Calu3 (cell line): Measurements from ENCODE around the gene WAPL. TPM values are rescaled to one million over a fixed set of nuclear protein-coding genes. Genes with fewer than 3 reads are reported as not detected.
A peak's percentile ranks its signal among the peaks of the same experiment; 100 is the strongest.

ENCODE experiments used
- BruUV-seq: library from RNA; stranded (reverse); fragments of 400-500 nt; replicated peaks from 2 replicates; lab custom pipeline; 2021; lab: Mats Ljungman, UMichigan
- CTCF ChIA-PET: fragments of 300-600 bp; sonication (Branson Sonifier 250); formaldehyde crosslinking; loops from one replicate; lab custom pipeline; 2022; ENCODE audit warnings: antibody characterized with exemption; lab: Charles Lee
- DNase-seq: peaks from one replicate; pipeline ENCODE4 v3.0.0; 2022
- H3K27ac Mint-ChIP-seq: one replicate; pipeline ENCODE4 v1.8.0; 2022; ENCODE audit warnings: mixed read lengths; ENCODE audit not compliant: unreplicated experiment
- H3K27me3 Mint-ChIP-seq: one replicate; pipeline ENCODE4 v1.8.0; 2022; ENCODE audit warnings: mixed read lengths; ENCODE audit not compliant: unreplicated experiment
- H3K36me3 Mint-ChIP-seq: one replicate; pipeline ENCODE4 v1.8.0; 2022; ENCODE audit warnings: mild to moderate bottlenecking, moderate library complexity, mixed read lengths; ENCODE audit not compliant: insufficient read depth, unreplicated experiment
- H3K4me1 Mint-ChIP-seq: one replicate; pipeline ENCODE4 v1.8.0; 2022; ENCODE audit warnings: mild to moderate bottlenecking, low read depth, mixed read lengths; ENCODE audit not compliant: unreplicated experiment
- H3K4me3 Mint-ChIP-seq: one replicate; pipeline ENCODE4 v1.8.0; 2022; ENCODE audit warnings: mild to moderate bottlenecking, low read depth, moderate library complexity, mixed read lengths; ENCODE audit not compliant: unreplicated experiment
- H3K9me3 Mint-ChIP-seq: one replicate; pipeline ENCODE4 v1.8.0; 2022; ENCODE audit warnings: low read depth, mixed read lengths; ENCODE audit not compliant: unreplicated experiment
- intact Hi-C: fragments of 100-400 bp; cut with micrococcal nuclease; formaldehyde crosslinking; loops from one replicate; pipeline ENCODE4 v1.10.0; 2022; ENCODE audit not compliant: unreplicated experiment
- total RNA-seq: library from RNA; stranded (reverse); gene quantifications from 2 replicates; pipeline ENCODE4 v1.2.3, GENCODE V29; 2022
- TF ChIP-seq, protein P1 (sequence below): fragments of 200-600 bp; IDR thresholded peaks from one replicate; pipeline ENCODE4 v1.8.0; 2022; ENCODE audit warnings: antibody characterized with exemption; ENCODE audit not compliant: unreplicated experiment

WAPL gene
- total RNA-seq, 1 experiment from 2014 or later: 27.0 TPM

DNA sequence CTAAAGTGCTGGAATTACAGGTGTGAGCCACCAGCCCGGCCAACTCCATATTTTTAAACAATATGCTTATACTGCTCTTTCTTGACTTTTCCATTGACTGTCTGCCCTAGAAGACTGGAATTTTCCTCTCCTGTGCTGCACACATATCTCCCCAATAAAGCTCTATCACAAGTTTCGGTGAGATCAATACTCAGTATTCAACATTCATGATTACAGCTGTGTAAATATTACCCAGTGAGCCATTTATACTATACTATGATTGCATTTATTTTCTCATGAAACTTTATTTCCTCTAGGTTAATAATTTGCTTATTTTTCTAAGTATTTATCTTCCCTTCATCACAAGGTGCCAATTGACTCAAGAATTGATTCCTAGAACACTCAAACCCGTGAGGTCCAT, 106.5 kb downstream of the WAPL start:
- no TSS peak for BruUV-seq
- CTCF ChIA-PET: interaction anchor here (0.5 to 0.9 kb wide), 2 partner anchors 25 to 37 kb away, joined by 3 read pairs; no protein-coding TSS in a partner anchor
- no peak for DNase-seq
- TF ChIP-seq, protein P1, sequence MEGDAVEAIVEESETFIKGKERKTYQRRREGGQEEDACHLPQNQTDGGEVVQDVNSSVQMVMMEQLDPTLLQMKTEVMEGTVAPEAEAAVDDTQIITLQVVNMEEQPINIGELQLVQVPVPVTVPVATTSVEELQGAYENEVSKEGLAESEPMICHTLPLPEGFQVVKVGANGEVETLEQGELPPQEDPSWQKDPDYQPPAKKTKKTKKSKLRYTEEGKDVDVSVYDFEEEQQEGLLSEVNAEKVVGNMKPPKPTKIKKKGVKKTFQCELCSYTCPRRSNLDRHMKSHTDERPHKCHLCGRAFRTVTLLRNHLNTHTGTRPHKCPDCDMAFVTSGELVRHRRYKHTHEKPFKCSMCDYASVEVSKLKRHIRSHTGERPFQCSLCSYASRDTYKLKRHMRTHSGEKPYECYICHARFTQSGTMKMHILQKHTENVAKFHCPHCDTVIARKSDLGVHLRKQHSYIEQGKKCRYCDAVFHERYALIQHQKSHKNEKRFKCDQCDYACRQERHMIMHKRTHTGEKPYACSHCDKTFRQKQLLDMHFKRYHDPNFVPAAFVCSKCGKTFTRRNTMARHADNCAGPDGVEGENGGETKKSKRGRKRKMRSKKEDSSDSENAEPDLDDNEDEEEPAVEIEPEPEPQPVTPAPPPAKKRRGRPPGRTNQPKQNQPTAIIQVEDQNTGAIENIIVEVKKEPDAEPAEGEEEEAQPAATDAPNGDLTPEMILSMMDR: no peak
- Mint-ChIP-seq H3K4me1 (peaks cover 26% of the 10 kb centered on the region), H3K36me3 (peaks cover 12% of the 10 kb centered on the region), H3K27me3 (no peaks in the 10 kb centered on the region), H3K4me3 (peak overlapping the region; percentile 39), H3K9me3 (peaks cover 2% of the 10 kb centered on the region), H3K27ac (peak overlapping the region; percentile 87)
- intact Hi-C loops: no loop called here

DNA sequence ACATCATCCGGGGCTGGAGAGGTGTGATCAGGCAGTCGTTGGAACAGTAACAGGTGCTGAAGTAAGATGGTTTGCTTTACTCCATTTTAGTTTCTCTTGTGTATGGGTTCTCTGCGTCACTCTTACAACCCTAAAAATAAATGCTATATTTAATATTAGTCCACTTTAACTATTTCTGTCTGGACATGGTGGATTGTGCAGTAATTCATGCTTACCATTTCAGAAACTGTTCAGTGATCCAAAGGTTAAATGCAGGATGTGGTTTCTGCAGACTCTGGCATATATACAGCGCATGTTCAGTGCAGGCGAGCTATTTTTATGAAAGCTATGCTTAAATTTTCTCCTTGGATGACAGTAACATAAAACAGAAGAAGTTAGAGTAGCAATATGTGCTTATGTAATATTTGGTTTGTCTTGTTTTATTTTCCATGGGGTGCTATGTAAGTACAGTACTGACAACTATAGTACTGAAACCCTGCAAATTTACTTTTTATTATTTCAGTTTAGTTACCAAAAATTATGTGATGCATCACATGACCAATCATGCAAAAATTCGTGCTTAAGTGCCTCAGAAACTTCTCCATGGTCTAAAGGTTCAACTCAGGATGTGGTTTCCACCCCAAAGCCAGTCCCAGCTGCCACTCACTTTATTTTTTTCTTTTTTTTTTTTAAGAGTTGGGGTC, 108.4 kb downstream of the WAPL start:
- no TSS peak for BruUV-seq
- H3K9me3 Mint-ChIP-seq: peaks cover 2% of the 10 kb centered on the region
- TF ChIP-seq, protein P1: no peak
- H3K4me1 Mint-ChIP-seq: peaks cover 26% of the 10 kb centered on the region
- H3K4me3 Mint-ChIP-seq: no peak overlapping the region
- H3K27me3 Mint-ChIP-seq: no peaks in the 10 kb centered on the region
- H3K27ac Mint-ChIP-seq: no peak overlapping the region
- CTCF ChIA-PET: interaction anchor here (1.2 kb wide), 1 partner anchor 171 kb away, joined by 4 read pairs; no protein-coding TSS in a partner anchor
- H3K36me3 Mint-ChIP-seq: peaks cover 12% of the 10 kb centered on the region
- intact Hi-C loops: no loop called here
- DNase-seq: no peak

DNA sequence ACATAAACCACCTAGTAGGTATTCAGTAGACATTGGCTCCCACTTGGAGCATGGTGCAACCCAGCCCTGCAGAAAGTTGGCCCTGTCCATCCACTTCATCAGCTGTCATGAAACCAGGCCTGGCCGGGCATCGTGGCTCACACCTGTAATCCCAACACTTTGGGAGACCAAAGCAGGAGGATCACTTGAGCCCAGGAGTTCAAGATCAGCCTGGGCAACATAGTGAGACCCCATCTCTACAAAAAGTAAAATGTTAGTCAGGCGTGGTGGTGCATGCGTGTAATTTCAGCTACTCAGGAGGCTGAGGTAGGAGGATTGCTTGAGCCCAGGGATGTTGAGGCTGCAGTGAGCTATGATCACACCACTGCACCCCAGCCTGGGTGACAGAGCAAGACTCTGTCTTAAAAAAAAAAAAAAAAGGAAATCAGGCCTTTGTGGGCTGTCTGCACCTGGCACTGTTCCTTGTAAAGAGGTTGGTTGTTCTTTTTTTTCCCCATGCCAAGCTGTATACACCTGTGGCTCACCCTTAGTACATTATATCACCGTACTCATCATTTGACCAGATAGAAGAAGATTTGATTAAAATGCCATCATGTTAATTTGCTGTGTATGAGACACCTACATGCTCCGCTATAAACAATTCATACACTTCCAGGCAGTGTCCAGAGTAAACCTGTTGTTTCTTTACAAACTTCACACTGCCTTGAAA, 109.6 kb downstream of the WAPL start:
- BruUV-seq: no TSS peak
- CTCF ChIA-PET: no interaction called here
- peaks cover 2% of the 10 kb centered on the region for H3K9me3 Mint-ChIP-seq
- H3K27ac Mint-ChIP-seq: no peak overlapping the region
- H3K4me1 Mint-ChIP-seq: peaks cover 26% of the 10 kb centered on the region
- peaks cover 12% of the 10 kb centered on the region for H3K36me3 Mint-ChIP-seq
- H3K4me3 Mint-ChIP-seq: no peak overlapping the region
- intact Hi-C loops: no loop called here
- TF ChIP-seq, protein P1: no peak
- DNase-seq: no peak
- H3K27me3 Mint-ChIP-seq: no peaks in the 10 kb centered on the region

DNA sequence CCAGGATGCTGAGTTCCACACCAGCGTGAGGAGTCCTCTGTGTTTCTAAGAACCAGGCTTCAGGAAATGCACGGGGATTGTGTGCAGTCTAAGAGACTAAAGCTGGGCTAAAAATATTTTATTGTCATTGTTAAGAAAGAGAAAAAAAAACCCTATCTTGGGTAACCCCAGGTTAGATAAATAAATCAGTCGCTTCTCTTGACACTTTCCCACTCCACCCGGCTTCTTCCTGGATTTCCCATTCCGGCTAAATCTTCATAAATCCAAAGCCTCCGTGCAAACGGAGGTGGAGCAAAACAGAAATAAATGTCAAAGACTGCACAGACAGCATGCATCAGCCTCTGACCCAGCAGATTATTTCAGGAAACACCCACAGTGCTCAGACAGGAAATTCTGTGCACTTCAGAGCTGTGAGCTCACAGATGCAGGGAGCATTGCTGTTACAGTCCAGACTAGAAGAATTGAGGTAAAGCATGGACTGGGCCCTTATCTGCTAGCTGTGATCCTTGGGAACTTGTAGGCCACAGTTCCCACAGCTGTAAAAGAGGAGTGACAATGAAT, 110.2 kb downstream of the WAPL start:
- TF ChIP-seq, protein P1: no peak
- peak overlapping the region; percentile 82 for H3K27ac Mint-ChIP-seq
- intact Hi-C loops: no loop called here

More for the DNA sequence above, 110.2 kb downstream of the WAPL start:
- Mint-ChIP-seq H3K4me1 (peaks cover 26% of the 10 kb centered on the region), H3K9me3 (peaks cover 2% of the 10 kb centered on the region), H3K36me3 (peaks cover 12% of the 10 kb centered on the region), H3K27me3 (no peaks in the 10 kb centered on the region), H3K4me3 (peak overlapping the region; percentile 12)
- BruUV-seq: no TSS peak
- CTCF ChIA-PET: no interaction called here
- DNase-seq: no peak
